Smooth muscle cell (in vitro differentiated cells): ENCODE measurements around the gene PPP2R5C. TPM values are rescaled to one million over a fixed set of nuclear protein-coding genes. Genes with fewer than 3 reads are reported as not detected.

ENCODE experiments used
- DNase-seq: peaks from one replicate; lab custom pipeline; 2025; ENCODE audit not compliant: unreplicated experiment; lab: John Stamatoyannopoulos, UW
- H2AFZ ChIP-seq: fragments of 200-600 bp; sonication (generic); 2 replicates; pipeline ENCODE4 v1.6.0; 2016; ENCODE audit warnings: antibody characterized with exemption, low read depth, mild to moderate bottlenecking
- H3F3A ChIP-seq: fragments of 200-600 bp; sonication (generic); 2 replicates; pipeline ENCODE4 v1.6.0; 2017; ENCODE audit warnings: antibody characterized with exemption, low read depth
- H3K27ac ChIP-seq: fragments of 200-600 bp; sonication (generic); 2 replicates; pipeline ENCODE4 v1.5.1; 2016; ENCODE audit warnings: low read depth, mild to moderate bottlenecking
- H3K27me3 ChIP-seq: fragments of 200-600 bp; sonication (generic); 2 replicates; pipeline ENCODE4 v1.6.1; 2016; ENCODE audit warnings: low read depth, mild to moderate bottlenecking
- H3K36me3 ChIP-seq: fragments of 200-600 bp; sonication (generic); 2 replicates; pipeline ENCODE4 v1.5.1; 2016; ENCODE audit warnings: low read depth
- H3K4me1 ChIP-seq: fragments of 200-600 bp; sonication (generic); 2 replicates; pipeline ENCODE4 v1.5.1; 2016; ENCODE audit warnings: low read depth
- H3K4me2 ChIP-seq: fragments of 200-600 bp; sonication (generic); 2 replicates; pipeline ENCODE4 v1.6.0; 2016; ENCODE audit warnings: mild to moderate bottlenecking
- H3K4me3 ChIP-seq: fragments of 200-600 bp; sonication (generic); 2 replicates; pipeline ENCODE4 v1.5.1; 2016; ENCODE audit warnings: mild to moderate bottlenecking
- H3K79me2 ChIP-seq: fragments of 200-600 bp; sonication (generic); 2 replicates; pipeline ENCODE4 v1.6.0; 2016; ENCODE audit warnings: low read depth, mild to moderate bottlenecking
- H3K9ac ChIP-seq: fragments of 200-600 bp; sonication (generic); 2 replicates; pipeline ENCODE4 v1.6.0; 2016; ENCODE audit warnings: low read depth
- H3K9me3 ChIP-seq: fragments of 200-600 bp; sonication (generic); replicated peaks from 2 replicates; pipeline ENCODE4 v1.5.1; 2016; ENCODE audit warnings: low read depth
- H4K20me1 ChIP-seq: fragments of 200-600 bp; sonication (generic); 2 replicates; pipeline ENCODE4 v1.6.0; 2016; ENCODE audit warnings: low read depth
- CTCF ChIP-seq: fragments of 200-600 bp; sonication (generic); IDR thresholded peaks from 2 replicates; pipeline ENCODE4 v1.5.1; 2017; ENCODE audit warnings: borderline replicate concordance, mild to moderate bottlenecking, antibody characterized with exemption; ENCODE audit not compliant: insufficient read depth, poor library complexity, severe bottlenecking
- WGBS: methylation state at CpG from one replicate; pipeline ENCODE4 v1.1.7; 2016; ENCODE audit warnings: low lambda C conversion rate; 5-methylcytosine and 5-hydroxymethylcytosine counted together
- polyA plus RNA-seq: library from polyadenylated mRNA; unstranded; fragments of >200 nt; fragmentation: Nextera tagmentation; extraction: Ambion mirVana; gene quantifications from 2 replicates; pipeline ENCODE4 v1.2.1, GENCODE V29; 2016
- total RNA-seq: library from RNA; depleted of rRNA; stranded (reverse); fragments of >200 nt; gene quantifications from 2 replicates; pipeline ENCODE4 v1.2.3, GENCODE V29; 2014

The PPP2R5C gene
- total and polyA plus RNA-seq, 2 experiments from 2014 or later: 63.6 to 92.7 TPM

- H3K9ac ChIP-seq: no peak overlapping the region
- no peaks in the 10 kb centered on the region for H4K20me1 ChIP-seq
- no peak overlapping the region for H3K27ac ChIP-seq
- DNase-seq: no peak
- H3K4me3 ChIP-seq: no peak overlapping the region
- H3K9me3 ChIP-seq: no peaks in the 10 kb centered on the region
- H3K4me1 ChIP-seq: peaks cover 9% of the 10 kb centered on the region
- no peak for TF ChIP-seq CTCF
- no peaks in the 10 kb centered on the region for H3K36me3 ChIP-seq
- H3K4me2 ChIP-seq: no peak overlapping the region
- H3F3A ChIP-seq: no peaks in the 10 kb centered on the region
- no peak overlapping the region for H2AFZ ChIP-seq
- H3K27me3 ChIP-seq: peaks cover 17% of the 10 kb centered on the region
- WGBS: 82% methylated on average over 8 of the region's 8 CpGs
- no peaks in the 10 kb centered on the region for H3K79me2 ChIP-seq
Measured at GRCh38 chr14:101755591-101756324, 5.8 kb upstream of the PPP2R5C start.

- Histone ChIP-seq H3K27ac (no peak overlapping the region), H3K79me2 (peaks cover 3% of the 10 kb centered on the region), H3K4me3 (no peak overlapping the region), H3F3A (no peaks in the 10 kb centered on the region), H3K9ac (no peak overlapping the region), H3K4me1 (peaks cover 10% of the 10 kb centered on the region), H2AFZ (no peak overlapping the region), H3K36me3 (no peaks in the 10 kb centered on the region), H3K9me3 (no peaks in the 10 kb centered on the region), H4K20me1 (no peaks in the 10 kb centered on the region), H3K4me2 (no peak overlapping the region), H3K27me3 (peaks cover 5% of the 10 kb centered on the region)
- no peak for TF ChIP-seq CTCF
- DNase-seq: no peak
- whole genome bisulfite sequencing: 93% methylated on average over 14 of the region's 14 CpGs
Measured at GRCh38 chr14:101757064-101757838, 4.3 kb upstream of the PPP2R5C start.

GRCh38 chr14:101757839-101758211 lies 3.7 kb upstream of the PPP2R5C start:
- Histone ChIP-seq H3K27me3 (no peaks in the 10 kb centered on the region), H3K4me3 (no peak overlapping the region), H3K79me2 (peaks cover 9% of the 10 kb centered on the region), H3K9ac (no peak overlapping the region), H3K27ac (no peak overlapping the region), H4K20me1 (peaks cover 5% of the 10 kb centered on the region), H3K4me2 (no peak overlapping the region), H3K36me3 (no peaks in the 10 kb centered on the region), H3F3A (no peaks in the 10 kb centered on the region), H2AFZ (no peak overlapping the region), H3K4me1 (peaks cover 15% of the 10 kb centered on the region), H3K9me3 (no peaks in the 10 kb centered on the region)
- TF ChIP-seq CTCF: no peak
- WGBS: 100% methylated on average over 3 of the region's 3 CpGs
- no peak for DNase-seq
